NT2/D1 (cell line): ENCODE measurements around the gene ARHGEF19.

Source experiments
- SUZ12 ChIP-seq: IDR thresholded peaks from 2 replicates; pipeline ENCODE4 v1.6.1; 2011; ENCODE audit not compliant: insufficient read length, insufficient read depth; ENCODE audit errors: extremely low read depth
- ZNF274 ChIP-seq: IDR thresholded peaks from 2 replicates; pipeline ENCODE4 v1.6.1; 2011; ENCODE audit warnings: mild to moderate bottlenecking, low read depth, low read length

DNA sequence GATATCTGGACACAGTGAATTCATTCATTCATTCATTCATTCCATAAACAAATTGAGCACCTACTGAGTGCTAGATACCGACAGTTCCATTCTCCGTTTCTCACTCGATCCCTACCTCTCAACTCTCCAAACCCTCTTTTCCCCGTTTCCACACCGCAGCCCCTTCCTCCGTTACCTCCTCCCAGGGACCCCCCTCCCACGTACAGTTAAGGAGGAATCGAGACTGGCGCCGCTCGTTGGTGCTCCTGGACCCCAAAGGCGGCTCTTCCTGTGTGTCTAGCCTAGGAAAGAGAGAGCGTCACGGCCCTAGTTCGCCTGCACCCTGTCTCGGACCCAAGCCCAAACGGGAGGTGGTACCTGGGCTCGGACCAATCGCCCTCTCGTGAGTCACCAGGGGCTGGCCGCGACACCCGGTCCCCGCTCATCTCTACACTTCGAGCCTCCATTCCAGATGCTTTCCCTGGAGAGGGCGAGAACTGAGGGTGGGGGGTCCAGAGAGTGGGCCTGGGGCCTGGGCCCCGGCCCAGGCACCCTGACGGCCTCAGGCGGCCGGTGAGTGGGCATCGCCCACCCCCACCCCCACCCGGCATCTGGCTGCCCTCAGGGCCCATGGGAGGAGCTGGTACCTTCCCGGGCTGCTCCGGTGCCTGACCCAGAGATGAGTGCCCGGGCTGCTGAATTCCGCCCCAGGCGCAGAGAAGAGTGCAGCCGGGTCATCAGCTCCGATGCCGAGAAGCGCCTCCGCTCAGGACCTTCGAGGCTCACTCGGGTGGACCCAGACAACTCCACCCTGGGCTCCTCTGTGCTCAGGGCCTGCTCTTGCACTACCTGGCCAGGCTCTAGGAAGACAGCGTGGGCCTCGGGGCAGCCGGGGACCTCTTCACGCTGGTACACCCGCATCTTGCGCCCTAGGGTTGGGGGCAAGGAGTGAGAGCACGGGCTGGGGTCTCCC lies 4.9 kb downstream of the ARHGEF19 start:
- TF ChIP-seq ZNF274 (no peak), SUZ12 (no peak)
